GM19239 (cell line): ENCODE measurements around the gene PTPRM.
"Not testable (repeated sequence)": the region's sequence is repeated elsewhere in the genome, so short reads cannot be mapped to it uniquely, and the experiment has no call there.

Experiments used
- DNase-seq: peaks from one replicate; pipeline ENCODE4 v3.0.0; 2011; ENCODE audit warnings: low spot score; ENCODE audit not compliant: insufficient read length
- FAIRE-seq: peaks from 2 replicates; lab custom pipeline; 2011; peaks lifted over from hg19 to GRCh38; lab: Jason Lieb, UNC

PTPRM gene

GRCh38 chr18:8413751-8414150, 846.6 kb downstream of the PTPRM start:
- DNase-seq (no peak), FAIRE-seq (no peak)

GRCh38 chr18:8416212-8417019, 849.3 kb downstream of the PTPRM start:
- no peak for FAIRE-seq
- no peak for DNase-seq

GRCh38 chr18:8422391-8422790, 855.3 kb downstream of the PTPRM start:
- no peak for FAIRE-seq

GRCh38 chr18:8423051-8423557, 856.0 kb downstream of the PTPRM start:
- no peak for DNase-seq
- FAIRE-seq = no peak

More at GRCh38 chr18:8422391-8422790, 855.3 kb downstream of the PTPRM start:
- DNase-seq = no peak

GRCh38 chr18:8424481-8424880, 857.4 kb downstream of the PTPRM start:
- FAIRE-seq = no peak
- no peak for DNase-seq

GRCh38 chr18:8424917-8425725, 858.0 kb downstream of the PTPRM start:
- DNase-seq (no peak), FAIRE-seq (no peak)

GRCh38 chr18:8426401-8426800, 859.3 kb downstream of the PTPRM start:
- FAIRE-seq (no peak), DNase-seq (no peak)

- DNase-seq = no peak
- FAIRE-seq = no peak
Observed at GRCh38 chr18:8427339-8427738, 860.2 kb downstream of the PTPRM start.

GRCh38 chr18:8428951-8429350, 861.8 kb downstream of the PTPRM start:
- FAIRE-seq = no peak

GRCh38 chr18:8431036-8431435, 863.9 kb downstream of the PTPRM start:
- FAIRE-seq = no peak
- DNase-seq = no peak

More at GRCh38 chr18:8428951-8429350, 861.8 kb downstream of the PTPRM start:
- no peak for DNase-seq

GRCh38 chr18:8433323-8433722, 866.2 kb downstream of the PTPRM start:
- DNase-seq (no peak), FAIRE-seq (no peak)

GRCh38 chr18:8433771-8434170, 866.7 kb downstream of the PTPRM start:
- no peak for FAIRE-seq
- DNase-seq = no peak

GRCh38 chr18:8435376-8435775, 868.3 kb downstream of the PTPRM start:
- no peak for FAIRE-seq
- DNase-seq = no peak

- FAIRE-seq (no peak), DNase-seq (no peak)
Observed at GRCh38 chr18:8439055-8439454, 871.9 kb downstream of the PTPRM start.

- no peak for FAIRE-seq
- no peak for DNase-seq
Observed at GRCh38 chr18:8443505-8443904, 876.4 kb downstream of the PTPRM start.

GRCh38 chr18:8446936-8447335, 879.8 kb downstream of the PTPRM start:
- FAIRE-seq, DNase-seq: not testable (repeated sequence)

- no peak for DNase-seq
Observed at GRCh38 chr18:8448130-8448529, 881.0 kb downstream of the PTPRM start.

GRCh38 chr18:8450013-8450412, 882.9 kb downstream of the PTPRM start:
- DNase-seq (no peak), FAIRE-seq (no peak)

More at GRCh38 chr18:8448130-8448529, 881.0 kb downstream of the PTPRM start:
- no peak for FAIRE-seq

- DNase-seq = no peak
- no peak for FAIRE-seq
Observed at GRCh38 chr18:8450898-8451665, 884.0 kb downstream of the PTPRM start.

- no peak for FAIRE-seq
Observed at GRCh38 chr18:8453528-8453927, 886.4 kb downstream of the PTPRM start.

More at GRCh38 chr18:8453528-8453927, 886.4 kb downstream of the PTPRM start:
- no peak for DNase-seq
